GM21529 (cell line): Measurements from ENCODE around the gene OPN4.

Source experiments
- ATAC-seq: cut with Tn5 transposase; IDR thresholded peaks from one replicate; pipeline ENCODE4 v1.9.1; 2021; ENCODE audit not compliant: unreplicated experiment

Gene OPN4

GRCh38 chr10:86647773-86648703 lies 6.3 kb upstream of the OPN4 start:
- ATAC-seq = no peak

GRCh38 chr10:86648704-86649427 lies 5.5 kb upstream of the OPN4 start:
- no peak for ATAC-seq

- no peak for ATAC-seq
Observed at GRCh38 chr10:86649471-86650150, 4.7 kb upstream of the OPN4 start.

DNA sequence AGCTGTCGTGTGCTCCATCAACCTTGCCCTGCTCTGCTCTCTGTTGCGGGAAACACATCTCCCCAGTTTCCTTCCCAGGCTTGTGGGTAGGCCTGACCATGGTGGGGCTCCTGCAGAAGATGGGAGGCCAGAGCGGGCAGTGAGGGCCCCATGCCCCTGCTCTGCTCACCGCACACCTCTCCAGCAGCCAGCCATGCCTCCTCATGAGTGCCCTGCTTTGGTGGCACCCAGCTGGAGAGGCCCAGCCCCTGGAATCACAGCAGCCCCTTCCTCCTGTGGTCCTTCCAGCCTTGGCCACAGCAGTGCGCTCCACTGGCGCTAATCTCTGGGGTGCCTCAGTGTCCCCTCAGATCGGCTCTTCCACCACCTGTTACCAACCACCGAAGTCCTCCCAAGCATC lies 4.2 kb upstream of the OPN4 start:
- no peak for ATAC-seq

- no peak for ATAC-seq
Observed at GRCh38 chr10:86651021-86651471, 3.3 kb upstream of the OPN4 start.

GRCh38 chr10:86651631-86652331 lies 2.6 kb upstream of the OPN4 start:
- no peak for ATAC-seq

- ATAC-seq = no peak
Observed at GRCh38 chr10:86652361-86653202, 1.8 kb upstream of the OPN4 start.

DNA sequence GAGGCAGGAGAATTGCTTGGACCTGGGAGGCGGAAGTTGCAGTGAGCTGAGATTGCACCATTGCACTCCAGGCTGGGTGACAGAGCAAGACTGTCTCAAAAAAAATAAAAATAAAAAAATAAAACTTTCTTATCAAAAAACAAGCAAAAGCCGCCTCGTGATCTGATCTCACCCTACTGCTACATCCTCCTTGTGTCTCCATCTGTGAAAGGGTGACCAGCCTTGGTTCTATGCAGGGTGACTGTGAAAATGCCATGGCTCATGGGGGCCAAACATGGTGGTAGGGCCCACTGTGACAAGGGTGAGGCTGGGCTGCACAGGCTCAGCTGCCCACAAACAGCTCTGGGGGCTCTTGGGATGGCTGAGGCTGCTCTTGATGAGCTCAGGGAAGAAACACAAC lies 968 bp upstream of the OPN4 start:
- ATAC-seq = no peak

- ATAC-seq = no peak
Observed at GRCh38 chr10:86653987-86654386, 360 bp upstream of the OPN4 start.

GRCh38 chr10:86655173-86655540 lies 810 bp downstream of the OPN4 start:
- no peak for ATAC-seq

GRCh38 chr10:86655596-86655995 lies 1.2 kb downstream of the OPN4 start:
- no peak for ATAC-seq

GRCh38 chr10:86657011-86657395 lies 2.7 kb downstream of the OPN4 start:
- no peak for ATAC-seq

DNA sequence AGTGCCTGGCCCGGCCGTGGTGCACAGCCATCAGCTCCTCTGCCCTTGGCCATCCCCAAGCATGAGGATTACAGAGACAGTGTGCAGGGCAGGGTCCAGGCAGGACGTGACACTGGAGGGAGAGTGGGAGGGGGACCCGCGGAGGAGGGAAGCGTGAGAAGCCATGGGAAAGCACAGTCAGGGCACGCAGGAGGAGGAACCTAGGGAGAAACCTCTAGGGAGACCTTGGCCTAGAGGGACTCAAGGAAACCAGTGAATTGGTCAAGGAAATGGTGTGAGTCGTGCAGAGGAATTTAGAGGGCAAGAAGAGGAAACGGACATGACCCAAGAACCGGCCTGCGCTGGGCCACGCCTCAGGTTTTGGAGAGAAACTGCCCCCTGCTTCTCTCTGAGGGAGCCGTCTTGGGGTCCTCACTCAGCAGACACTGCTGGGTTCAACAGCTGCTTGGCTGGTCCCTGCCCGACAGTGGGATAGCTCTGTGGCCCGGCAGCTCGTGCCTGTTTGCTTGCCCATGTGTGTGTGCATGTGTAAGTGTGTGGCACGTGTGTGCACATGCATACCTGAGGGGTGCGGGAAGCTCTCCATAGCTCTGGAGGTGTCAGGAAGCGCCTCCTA lies 3.2 kb downstream of the OPN4 start:
- no peak for ATAC-seq

DNA sequence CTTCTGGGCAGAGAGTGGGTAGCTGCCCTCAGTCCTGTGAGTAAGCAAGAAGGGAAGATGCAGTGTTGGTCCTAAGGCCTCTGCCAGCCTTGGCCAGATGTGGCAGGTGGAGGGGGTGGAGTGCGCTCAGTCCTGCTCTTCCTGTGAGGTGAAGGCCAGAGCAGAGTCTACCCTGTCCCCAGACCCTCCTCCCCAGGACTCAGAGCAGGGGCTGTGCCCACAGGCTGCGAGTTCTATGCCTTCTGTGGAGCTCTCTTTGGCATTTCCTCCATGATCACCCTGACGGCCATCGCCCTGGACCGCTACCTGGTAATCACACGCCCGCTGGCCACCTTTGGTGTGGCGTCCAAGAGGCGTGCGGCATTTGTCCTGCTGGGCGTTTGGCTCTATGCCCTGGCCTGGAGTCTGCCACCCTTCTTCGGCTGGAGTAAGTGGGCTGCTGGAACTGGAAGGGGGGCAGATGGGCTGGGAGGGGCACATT lies 4.0 kb downstream of the OPN4 start:
- no peak for ATAC-seq

GRCh38 chr10:86658751-86659150 lies 4.4 kb downstream of the OPN4 start:
- ATAC-seq = no peak

GRCh38 chr10:86659161-86659691 lies 4.9 kb downstream of the OPN4 start:
- no peak for ATAC-seq

GRCh38 chr10:86659721-86660453 lies 5.5 kb downstream of the OPN4 start:
- no peak for ATAC-seq

GRCh38 chr10:86661161-86662025 lies 7.0 kb downstream of the OPN4 start:
- no peak for ATAC-seq
